ENCODE measurements around the gene EPHA8. TPM values are rescaled to one million over a fixed set of nuclear protein-coding genes. Genes with fewer than 3 reads are reported as not detected.

EPHA8 gene
- total RNA-seq, 1 donor from 2014 or later = not detected

- intact Hi-C loops (cut with DNase I) = no loop called here
- Histone ChIP-seq H3K36me3 (no peaks in the 10 kb centered on the region), H3K27ac (no peak overlapping the region), H3K27me3 (peaks cover 58% of the 10 kb centered on the region), H3K4me3 (no peak overlapping the region), H3K9me3 (no peaks in the 10 kb centered on the region), H3K4me1 (no peaks in the 10 kb centered on the region)
- ATAC-seq (no peak), DNase-seq (no peak)
- TF ChIP-seq CTCF (IDR thresholded peaks at IDR 0.05) = no peak
These were observed 54.8 kb downstream of the EPHA8 start for GRCh38 chr1:22618056-22618455.

- no peak overlapping the region for H3K4me3 ChIP-seq
- ATAC-seq (no peak), DNase-seq (no peak)
- H3K27ac ChIP-seq = no peak overlapping the region
- intact Hi-C loops (cut with DNase I) = no loop called here
- peaks cover 68% of the 10 kb centered on the region for H3K27me3 ChIP-seq
- no peak for TF ChIP-seq CTCF (IDR thresholded peaks at IDR 0.05)
- no peaks in the 10 kb centered on the region for H3K9me3 ChIP-seq
- no peaks in the 10 kb centered on the region for H3K36me3 ChIP-seq
- H3K4me1 ChIP-seq = no peaks in the 10 kb centered on the region
These were observed 56.0 kb downstream of the EPHA8 start for GRCh38 chr1:22619252-22619651.

- ATAC-seq = no peak
- no peak for TF ChIP-seq CTCF (IDR thresholded peaks at IDR 0.05)
- Histone ChIP-seq H3K27me3 (peaks cover 67% of the 10 kb centered on the region), H3K27ac (no peak overlapping the region), H3K4me3 (no peak overlapping the region), H3K4me1 (no peaks in the 10 kb centered on the region), H3K9me3 (no peaks in the 10 kb centered on the region), H3K36me3 (no peaks in the 10 kb centered on the region)
- DNase-seq = no peak
- intact Hi-C loops (cut with DNase I) = no loop called here
These were observed 56.5 kb downstream of the EPHA8 start for GRCh38 chr1:22619798-22620197.

- no peak for ATAC-seq
- Histone ChIP-seq H3K27ac (no peak overlapping the region), H3K4me1 (no peaks in the 10 kb centered on the region), H3K9me3 (no peaks in the 10 kb centered on the region), H3K27me3 (peaks cover 66% of the 10 kb centered on the region), H3K36me3 (no peaks in the 10 kb centered on the region), H3K4me3 (no peak overlapping the region)
- no peak for DNase-seq
- intact Hi-C loops (cut with DNase I) = no loop called here
- TF ChIP-seq CTCF (IDR thresholded peaks at IDR 0.05) = no peak
These were observed 58.5 kb downstream of the EPHA8 start for GRCh38 chr1:22621761-22622160.

- DNase-seq (no peak), ATAC-seq (no peak)
- no peak overlapping the region for H3K4me3 ChIP-seq
- TF ChIP-seq CTCF (IDR thresholded peaks at IDR 0.05) = no peak
- no peaks in the 10 kb centered on the region for H3K36me3 ChIP-seq
- H3K27me3 ChIP-seq = peaks cover 63% of the 10 kb centered on the region
- intact Hi-C loops (cut with DNase I) = no loop called here
- no peaks in the 10 kb centered on the region for H3K9me3 ChIP-seq
- H3K27ac ChIP-seq = no peak overlapping the region
- no peaks in the 10 kb centered on the region for H3K4me1 ChIP-seq
These were observed 62.1 kb downstream of the EPHA8 start for GRCh38 chr1:22625262-22625925.

Data from upper lobe of right lung (tissue), 1 donor.